NCI-H69 (cell line): ENCODE data around the gene TMEM97.

ENCODE experiments used
- DNase-seq: peaks from one replicate; lab custom pipeline; 2025; lab: John Stamatoyannopoulos, UW

The TMEM97 gene

DNA sequence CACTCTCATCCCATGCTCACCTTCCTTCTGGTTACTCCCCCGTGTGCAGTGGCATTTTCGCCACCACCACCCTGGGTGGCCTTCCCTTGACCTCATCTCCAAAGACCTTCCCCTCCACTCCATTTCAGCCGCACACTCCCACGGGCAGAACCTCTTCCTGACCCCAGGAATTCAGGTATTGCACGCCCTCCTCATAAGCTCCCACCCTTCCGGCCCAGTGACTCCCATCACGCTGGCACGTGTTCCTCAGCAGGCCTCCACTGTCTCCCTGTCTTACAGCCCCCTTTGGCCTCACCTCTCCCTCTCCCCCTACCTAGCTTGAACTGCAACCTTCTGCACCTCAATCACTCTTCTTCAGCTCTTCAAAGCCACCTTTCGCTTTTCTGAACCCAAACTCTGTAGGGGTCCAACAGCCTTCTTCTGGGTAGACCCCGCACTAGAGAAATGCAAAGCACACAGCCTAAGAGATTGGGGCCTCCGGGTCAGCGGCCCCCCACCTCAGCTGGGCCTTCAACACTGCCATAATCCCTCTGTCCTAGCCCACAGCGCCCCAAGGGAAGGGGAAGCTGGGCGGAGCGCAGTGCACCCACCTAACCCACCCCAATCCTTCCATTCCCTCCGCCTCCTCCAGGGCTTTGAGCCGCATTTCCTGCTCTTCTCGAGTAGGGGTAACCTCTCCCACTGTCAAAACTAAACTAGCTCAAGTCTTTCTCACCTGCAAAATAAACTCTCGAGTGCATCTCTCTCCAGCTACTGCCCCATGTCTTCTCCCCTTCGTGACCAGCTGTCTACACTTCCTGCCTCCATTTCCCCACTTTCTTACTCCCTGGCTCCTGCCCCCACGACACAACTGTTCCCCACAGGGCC lies 1.7 kb upstream of the TMEM97 start:
- DNase-seq, result peak; percentile 37

DNA sequence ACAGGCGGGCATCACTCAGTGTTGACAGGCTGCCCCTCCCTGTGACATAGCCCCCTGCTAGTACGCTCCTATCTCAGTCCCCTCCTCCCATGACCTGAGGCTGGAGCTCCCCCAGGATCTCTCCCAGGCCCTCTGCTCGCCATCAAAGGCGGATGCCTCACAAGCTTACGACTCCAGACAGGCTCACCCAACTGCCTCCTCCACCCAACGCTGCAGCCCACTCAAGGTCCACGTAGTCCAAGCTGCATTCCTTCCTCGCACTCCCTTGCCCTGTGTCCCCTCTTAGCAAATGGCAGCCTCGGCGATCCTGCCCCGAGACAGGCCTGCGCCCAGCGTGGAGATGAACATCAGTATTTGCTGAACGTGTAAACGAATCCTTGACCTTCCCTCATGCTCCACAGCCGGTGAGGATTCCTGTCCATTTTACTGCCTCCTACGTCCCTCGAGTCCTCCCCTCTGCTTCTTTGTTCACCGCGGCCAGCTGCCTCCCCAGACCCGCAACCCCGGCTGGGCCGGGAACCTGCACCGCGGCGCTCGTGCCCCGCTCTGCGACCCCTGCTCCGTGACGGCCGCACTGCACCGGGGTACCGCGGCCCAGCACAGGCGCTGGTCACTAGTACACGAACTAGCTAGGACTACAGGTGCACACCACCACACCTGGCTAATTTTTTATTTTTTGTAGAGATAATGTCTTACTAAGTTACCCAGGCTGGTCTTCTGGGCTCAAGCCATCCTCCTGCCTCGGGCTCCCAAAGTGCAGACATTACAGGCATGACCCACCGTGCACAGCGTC lies 838 bp upstream of the TMEM97 start:
- DNase-seq, result peak; percentile 61

DNA sequence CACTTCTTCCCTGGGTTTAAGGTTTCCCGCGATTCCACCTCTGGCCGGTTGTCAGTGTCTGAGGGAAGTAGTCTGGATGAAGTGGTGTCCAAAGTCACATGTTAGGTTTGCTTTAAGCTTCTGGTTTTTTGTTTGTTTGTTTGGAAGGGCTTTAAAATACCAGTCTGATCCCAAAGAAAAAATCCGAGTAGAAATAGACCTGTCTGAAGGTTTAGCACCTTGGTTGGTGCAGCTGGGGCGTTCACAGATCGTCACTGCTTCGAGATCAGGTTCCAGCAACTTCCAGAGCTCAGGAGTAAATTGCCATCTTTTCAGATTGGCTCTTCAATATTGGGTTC lies 567 bp downstream of the TMEM97 start:
- peak; percentile 77 for DNase-seq

DNA sequence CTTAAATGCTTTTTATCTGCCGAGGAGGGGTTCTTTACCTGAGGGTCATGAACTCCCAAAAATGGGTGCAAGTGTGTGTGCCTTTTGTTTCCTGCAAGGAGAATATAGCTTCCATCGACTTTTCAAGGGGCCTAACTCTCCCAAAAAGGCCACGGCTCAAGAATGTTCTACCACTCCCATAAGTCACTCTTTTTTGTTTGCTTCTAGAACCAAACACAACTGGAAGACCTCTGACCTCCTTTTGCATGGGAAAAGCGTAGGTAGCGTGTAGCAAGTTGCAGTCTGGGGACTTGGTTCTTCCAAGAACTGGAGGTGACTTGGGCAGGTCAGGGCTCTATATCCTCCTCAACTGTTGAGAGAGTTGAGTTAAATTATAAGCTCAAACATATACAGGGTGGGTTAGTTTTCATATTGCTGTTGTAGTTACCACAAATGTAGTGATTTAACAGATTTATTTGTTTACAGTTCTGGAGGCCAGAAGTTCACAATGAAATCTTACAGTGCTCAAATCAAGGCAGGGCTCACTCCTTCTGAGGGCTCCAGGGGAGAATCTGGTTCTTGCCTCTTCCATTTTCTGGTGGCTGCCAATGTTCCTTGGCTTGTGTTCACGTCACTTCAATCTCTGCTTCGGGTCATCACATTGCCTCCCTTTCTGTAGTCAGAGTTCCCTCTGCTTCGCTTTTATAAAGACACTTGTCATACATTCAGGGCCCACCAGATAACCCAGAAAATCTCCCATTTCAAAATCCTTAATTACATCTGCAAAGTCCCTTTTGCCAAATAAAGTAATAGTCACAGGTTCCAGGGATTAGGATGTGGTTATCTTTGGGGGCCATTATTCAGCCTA lies 1.4 kb downstream of the TMEM97 start:
- DNase-seq, result peak; percentile 36

DNA sequence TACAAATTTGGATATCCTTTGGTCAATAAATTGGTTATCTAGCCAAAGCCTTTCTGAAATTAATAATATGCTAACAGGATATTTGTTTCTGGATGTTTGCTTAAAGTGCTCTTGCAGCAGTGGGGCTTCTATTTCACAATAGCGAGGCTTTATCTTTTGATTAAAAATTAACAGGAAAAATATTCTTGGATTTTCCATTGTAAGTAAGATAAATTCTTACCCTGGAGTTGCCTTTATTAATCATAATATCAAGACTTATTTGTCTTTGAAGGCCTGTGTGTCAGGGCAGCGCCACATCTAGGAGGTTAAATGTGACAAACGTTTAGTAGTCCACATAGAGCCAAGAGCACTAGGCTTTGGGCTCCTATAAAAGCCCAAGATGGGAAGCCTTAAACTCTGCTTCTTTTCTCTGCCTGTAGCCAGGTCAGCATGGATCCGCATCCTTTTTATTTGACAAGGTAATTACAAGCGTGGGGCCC lies 5.3 kb downstream of the TMEM97 start:
- peak; percentile 83 for DNase-seq

DNA sequence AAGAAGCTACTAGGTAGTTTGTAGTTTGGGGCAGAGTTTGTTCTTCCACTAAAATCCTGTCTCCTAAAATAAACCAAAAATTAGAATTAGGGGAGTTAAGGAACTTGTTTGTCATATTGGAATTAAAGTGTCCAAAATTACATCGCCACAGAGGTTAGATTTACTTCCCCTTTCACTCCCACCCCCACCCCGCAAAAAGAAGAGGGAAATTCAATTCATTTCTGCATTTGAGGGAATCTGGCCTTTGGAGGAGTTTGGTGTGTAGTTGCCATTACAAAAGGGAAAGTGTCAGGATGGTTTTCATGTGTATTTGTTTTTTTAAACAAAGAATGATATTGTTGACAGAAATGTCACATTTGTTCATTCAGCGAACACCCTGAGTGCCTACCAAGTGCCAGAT lies 5.8 kb downstream of the TMEM97 start:
- DNase-seq, result no peak

DNA sequence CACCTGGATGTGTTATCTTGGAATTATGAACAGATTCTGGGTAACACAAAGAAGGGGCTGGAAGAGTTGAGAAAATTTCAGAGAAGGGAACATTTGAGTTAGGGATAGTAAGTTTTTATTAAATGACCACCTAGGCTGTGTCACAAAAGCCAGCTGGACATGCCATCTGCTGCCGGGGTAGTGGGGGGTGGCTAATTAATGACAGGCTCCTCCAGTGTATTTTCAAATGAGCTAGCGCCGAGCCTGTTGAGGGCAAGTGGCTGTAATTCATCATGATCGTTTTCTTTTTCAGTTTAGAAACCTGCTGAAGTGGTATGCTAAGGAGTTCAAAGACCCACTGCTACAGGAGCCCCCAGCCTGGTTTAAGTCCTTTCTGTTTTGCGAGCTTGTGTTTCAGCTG lies 6.2 kb downstream of the TMEM97 start:
- peak; percentile 91 for DNase-seq

DNA sequence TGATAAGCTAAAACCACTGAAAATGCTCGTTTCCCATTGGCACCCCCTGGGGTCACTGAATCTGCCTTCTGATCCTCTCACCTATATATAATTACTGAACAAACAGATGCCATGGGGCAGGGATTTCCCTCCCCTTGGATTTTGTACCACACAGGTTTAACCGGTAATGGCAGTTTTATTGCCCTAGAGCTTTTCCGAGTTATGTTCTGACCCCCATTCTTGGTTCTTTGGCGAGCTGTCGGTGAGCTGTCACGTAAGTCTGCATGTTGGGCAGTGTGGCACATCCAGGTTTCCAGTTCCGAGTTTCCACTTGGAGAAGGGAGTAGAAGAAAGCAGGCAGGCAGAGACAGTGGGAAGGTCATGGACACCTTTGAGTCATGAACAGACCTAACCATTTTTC lies 7.1 kb downstream of the TMEM97 start:
- peak; percentile 90 for DNase-seq

DNA sequence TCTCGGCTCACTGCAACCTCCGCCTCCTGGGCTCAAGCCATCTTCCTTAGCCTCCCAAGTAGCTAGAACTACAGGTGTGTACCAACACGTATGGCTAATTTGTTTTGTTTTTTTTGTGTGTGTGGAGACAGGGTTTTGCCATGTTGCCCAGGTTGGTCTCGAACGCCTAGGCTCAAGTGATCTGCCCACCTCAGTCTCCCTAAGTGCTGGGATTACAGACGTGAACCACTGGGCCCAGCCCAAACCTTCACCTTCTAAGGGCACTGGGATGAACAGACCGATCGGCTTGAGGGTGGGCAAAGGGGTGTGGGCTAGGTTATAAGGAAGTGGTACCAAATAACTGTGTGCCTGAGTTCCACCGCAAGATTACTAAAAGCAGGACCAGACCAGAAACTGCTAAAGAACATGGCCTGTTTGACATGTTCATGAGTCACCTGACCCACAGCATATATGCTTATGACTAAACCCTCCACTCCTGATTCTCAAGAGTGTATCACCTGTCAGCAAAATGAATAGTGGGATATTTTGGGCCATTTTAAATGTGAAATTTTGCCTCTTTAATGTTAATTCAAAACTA lies 8.1 kb downstream of the TMEM97 start:
- no peak for DNase-seq

DNA sequence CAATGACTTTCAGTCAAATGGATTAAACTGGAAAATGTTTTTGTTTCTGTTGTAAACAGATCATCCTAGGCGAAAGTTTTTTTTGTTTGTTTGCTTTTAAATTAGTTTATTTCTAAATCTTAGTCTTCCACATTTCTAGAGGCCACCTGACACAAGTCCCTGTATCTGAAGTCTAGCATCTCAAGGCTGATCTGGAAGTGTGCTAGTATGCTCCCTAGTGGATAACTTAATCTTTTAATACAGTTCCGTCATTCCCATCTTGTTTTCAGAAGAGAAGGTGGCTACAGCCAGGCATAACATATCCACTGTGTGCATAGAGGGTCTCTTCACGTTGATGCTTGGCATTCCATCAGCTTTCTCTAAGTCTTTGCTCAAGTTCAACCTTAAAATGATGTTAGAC lies 8.7 kb downstream of the TMEM97 start:
- peak; percentile 19 for DNase-seq

DNA sequence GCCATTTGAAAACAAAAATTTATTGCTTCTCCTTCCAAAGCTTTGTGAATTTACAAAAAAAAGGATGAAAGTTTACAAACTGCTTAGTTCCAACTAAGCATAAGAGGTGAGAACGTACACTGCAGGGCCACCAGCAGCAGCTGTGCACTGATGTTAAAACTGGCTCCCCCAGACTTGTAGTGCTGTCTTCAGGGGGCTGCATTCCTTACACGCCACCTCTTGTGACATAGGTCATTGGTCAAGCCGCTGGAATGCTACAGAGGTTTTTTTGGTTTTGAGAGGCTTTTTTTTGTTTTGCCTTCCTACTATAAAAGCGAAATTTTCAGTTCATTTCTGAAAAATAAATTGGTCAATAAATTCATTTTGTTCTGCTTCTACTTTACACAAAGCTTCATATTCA lies 9.3 kb downstream of the TMEM97 start:
- DNase-seq, result no peak

DNA sequence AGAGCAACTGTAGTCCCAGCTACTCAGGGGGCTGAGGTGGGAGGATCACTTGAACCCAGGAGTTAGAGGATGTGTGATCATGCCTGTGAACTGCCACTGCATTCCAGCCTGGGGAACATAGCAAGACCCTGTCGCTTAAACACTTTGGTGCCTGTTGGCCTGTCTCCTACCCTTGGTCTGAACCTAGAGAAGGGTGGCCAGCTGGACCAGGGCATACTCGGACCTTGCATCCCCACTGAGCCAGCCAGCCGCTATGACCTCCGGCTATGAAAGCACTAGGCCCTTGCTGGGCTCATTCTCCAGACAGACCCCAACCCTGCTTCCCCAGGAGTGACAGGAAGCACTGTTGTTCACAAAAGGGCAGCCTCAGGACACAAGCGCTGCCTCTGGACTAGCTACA lies 11.7 kb downstream of the TMEM97 start:
- DNase-seq, result no peak

DNA sequence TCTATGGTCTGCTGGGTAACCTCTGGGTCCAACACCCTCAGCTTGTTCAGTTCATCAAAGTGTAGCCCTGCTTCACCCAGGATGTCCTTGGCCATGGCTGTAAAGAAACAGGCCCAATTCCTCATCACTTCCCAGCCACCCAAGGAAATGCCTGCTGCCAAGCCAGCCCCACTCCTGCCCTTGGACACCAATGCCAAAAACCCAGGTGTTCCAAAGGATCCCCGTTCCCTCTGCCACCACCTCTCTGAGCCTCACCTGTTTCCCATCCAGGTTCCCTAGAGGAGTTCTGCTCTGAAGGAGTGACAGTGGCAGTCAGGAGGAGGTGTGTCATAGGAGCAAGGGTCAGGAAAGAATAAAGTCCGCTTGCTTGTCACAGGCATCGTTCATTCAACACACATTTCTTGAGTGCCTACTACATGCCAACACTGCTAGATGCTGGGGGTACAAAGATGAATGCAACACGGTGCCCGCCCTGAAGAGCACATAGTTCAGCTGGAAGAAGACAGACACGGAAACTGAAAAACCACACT lies 13.0 kb downstream of the TMEM97 start:
- DNase-seq, result no peak

DNA sequence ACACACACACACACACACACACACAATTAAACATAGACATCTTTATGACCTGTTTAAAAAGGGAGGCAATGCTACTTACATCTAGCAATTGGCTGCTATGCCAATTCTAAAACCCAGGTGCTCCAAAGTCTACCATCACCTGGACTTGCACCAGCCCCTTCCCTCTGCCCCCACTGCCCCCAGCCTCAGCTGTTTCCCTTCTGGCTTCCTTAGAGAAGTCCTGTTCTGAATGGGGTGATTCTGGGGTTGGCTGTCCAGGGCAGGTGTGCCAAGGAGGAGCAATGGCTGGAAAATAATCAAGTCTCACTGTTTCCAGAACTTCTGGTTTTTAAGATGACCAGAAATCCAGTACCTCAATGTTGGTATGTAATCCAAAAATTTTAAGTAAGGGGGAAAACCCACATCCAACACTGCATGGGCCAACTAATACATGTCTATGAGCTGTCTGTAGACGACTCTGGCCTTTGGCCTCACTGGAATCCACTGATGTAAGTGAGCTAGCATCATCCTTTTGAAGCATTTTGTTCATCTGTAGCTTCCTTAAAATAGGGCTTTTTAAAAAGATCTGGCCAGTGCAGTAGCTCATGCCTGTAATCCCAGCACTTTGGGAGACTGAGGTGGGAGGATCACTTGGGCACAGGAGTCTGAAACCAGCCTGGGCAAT lies 14.2 kb downstream of the TMEM97 start:
- no peak for DNase-seq

DNA sequence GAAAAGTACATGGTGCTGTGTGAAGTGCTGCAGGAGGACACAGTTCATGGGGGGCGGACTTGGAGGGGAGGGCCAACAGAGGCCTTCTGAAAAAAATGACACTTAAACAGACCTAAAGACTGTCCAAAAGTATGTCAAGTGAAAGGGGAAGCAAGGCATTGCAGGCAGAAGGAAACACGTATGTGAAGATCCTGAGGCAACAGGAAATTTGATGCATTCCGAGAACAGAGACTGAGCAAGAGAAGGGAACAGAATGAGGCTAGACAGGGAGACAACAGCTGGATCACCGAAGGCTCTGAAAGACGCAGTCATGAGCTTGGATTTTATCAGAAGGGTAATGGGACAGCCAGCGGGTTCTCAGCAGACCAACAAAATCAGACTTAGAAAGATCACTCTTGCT lies 15.2 kb downstream of the TMEM97 start:
- DNase-seq, result peak; percentile 30

DNA sequence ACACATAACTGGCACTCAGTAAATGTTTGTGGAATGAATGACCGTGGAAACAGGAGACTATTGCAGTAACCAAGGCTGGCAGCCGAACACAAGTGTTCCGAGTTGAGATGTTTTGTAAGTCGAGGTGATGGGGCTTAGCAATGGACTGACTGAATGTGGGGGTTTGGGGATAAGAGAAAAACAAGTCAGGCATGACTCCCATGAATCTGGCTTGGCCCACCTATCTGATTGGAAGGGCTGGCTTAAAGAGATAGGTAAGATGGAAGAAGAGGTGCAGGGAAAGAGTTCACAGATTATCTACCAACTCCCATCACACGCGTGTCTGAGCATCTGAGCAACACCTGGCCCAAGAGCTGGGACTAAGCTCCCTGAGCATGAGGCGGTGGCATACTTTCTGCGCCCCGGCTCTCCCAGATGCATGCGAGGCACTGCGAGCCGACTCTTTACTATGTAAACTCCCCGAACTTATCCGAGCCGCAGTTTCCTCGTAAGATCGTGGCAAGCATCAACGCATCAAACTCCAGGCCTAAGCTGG lies 15.7 kb downstream of the TMEM97 start:
- DNase-seq, result no peak

DNA sequence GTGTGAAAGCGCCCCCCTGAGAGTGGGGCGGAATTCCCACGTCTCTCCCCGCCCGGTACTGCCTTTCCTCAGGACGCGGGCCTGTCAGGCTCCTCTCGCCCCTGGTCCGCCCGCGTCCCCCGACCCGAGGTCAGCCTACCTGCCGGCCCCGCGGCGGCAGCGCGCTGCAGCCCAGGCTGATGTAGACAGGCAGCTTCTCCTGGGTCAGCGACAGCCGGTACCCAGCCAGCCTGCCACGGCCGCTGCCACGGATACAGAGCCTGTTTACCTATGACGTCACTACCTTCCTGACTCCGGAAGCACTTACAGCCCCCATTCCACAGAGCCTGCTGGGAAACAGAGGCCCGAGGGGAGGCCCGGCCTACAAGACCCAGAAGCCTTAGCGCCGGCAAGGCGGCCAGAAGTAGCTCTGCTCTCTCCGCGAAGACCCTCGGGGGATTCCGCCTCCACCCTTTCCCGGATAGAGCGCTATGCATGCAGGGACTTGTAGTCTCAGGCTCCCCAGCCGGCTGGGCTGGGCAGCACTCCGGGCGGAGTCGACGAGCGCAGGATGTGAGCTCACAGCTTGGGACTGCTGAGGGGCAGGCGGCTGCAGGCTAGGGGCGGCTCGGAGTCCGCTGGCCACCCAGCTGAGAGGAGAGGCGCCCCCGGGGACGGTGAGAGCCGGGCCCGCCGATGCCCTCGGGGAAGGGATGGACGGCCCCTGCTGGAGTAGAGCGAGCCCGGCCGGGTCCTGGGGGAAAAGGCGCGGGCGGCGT lies 16.4 kb downstream of the TMEM97 start, which contains the start of the genes IFT20 and TNFAIP1:
IFT20 (minus strand) TSS at position 272 of the 758 bp plus-strand sequence. CDS start 3,487 bp downstream, outside the sequence.
TNFAIP1 (plus strand) TSS at position 561 of the 758 bp plus-strand sequence. CDS start 3,761 bp downstream, outside the sequence.
- DNase-seq, result peak; percentile 100

DNA sequence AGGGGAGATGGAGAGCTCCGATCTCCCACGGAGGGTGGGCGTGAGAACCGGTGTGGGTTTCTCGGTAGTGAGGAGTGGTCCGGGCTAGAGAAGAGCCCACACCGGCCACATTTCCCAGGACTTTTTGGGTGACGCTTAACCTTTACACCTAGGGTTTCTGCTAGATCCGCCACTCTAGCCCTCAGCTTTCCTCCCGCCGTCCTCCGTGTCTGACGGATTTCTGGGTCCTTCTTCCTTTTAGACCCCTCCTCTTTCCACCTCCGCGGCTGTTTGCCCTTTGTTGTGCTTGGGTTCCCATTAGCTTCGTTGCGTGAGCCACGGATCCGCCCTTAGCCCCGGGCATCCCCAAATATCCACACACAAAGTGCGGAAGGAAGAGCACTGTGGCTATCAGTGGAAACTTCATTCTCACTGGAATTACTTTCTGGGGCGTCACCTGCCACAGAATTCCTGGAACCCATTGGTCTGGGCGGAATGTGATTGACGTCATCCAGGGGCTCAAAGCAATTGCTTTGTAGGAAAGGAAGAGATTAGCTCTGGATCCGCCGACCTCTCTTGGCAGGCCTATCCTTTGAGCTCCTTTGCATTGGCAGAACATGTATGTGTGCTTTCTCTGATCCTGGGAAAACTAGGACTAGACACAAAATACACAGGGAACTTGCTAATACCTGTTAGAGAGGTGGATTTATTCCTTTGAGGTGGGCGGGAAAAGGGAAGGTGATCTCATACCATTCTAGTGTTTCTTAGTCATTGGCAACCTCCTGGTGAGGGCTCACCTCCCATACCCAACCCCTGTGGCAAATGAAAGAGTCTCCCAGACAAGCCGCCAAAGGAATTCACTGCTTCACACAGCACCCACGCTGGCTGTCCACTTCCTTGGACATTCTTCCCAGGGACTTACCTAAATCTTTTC lies 17.2 kb downstream of the TMEM97 start:
- DNase-seq, result peak; percentile 85
